ENCODE results near the gene CCP110. TPM values are rescaled to one million over a fixed set of nuclear protein-coding genes. Genes with fewer than 3 reads are reported as not detected.

CCP110 gene
- total and polyA plus RNA-seq, 8 donors: 22.3 to 60.7 (median 49.6) TPM

GRCh38 chr16:19588661-19589060 lies 64.9 kb downstream of the CCP110 start:
- DNase-seq (no peak), ATAC-seq (peak; percentile 22)
- Histone ChIP-seq H3K4me3 (no peak overlapping the region), H3K27me3 (no peaks in the 10 kb centered on the region), H3K36me3 (peaks cover 0 to 79% of the 10 kb centered on the region in 2 donors), H3K4me1 (no peaks in the 10 kb centered on the region), H3K9me3 (no peaks in the 10 kb centered on the region), H3K27ac (no peak overlapping the region)
- intact Hi-C loops (cut with DNase I): no loop called here
- no peak for TF ChIP-seq CTCF (IDR thresholded peaks at IDR 0.05)

- TF ChIP-seq CTCF (IDR thresholded peaks at IDR 0.05): no peak
- Histone ChIP-seq H3K27me3 (no peaks in the 10 kb centered on the region), H3K9me3 (no peaks in the 10 kb centered on the region), H3K4me1 (no peaks in the 10 kb centered on the region), H3K36me3 (peaks cover 0 to 79% of the 10 kb centered on the region in 2 donors), H3K4me3 (no peak overlapping the region), H3K27ac (no peak overlapping the region)
- ATAC-seq (no peak), DNase-seq (no peak)
- intact Hi-C loops (cut with DNase I): no loop called here
Measured at GRCh38 chr16:19589106-19589505, 65.4 kb downstream of the CCP110 start.

- intact Hi-C loops (cut with DNase I): no loop called here
- Histone ChIP-seq H3K4me3 (no peak overlapping the region), H3K27ac (no peak overlapping the region), H3K27me3 (no peaks in the 10 kb centered on the region), H3K36me3 (peaks cover 0 to 78% of the 10 kb centered on the region in 2 donors), H3K4me1 (no peaks in the 10 kb centered on the region), H3K9me3 (no peaks in the 10 kb centered on the region)
- ATAC-seq: peak; percentile 58
- no peak for TF ChIP-seq CTCF (IDR thresholded peaks at IDR 0.05)
- peak in 2 of 4 donors; percentile 59 to 69 for DNase-seq
Measured at GRCh38 chr16:19589771-19590302, 66.1 kb downstream of the CCP110 start.

- Histone ChIP-seq H3K4me1 (no peaks in the 10 kb centered on the region), H3K36me3 (peaks cover 0 to 71% of the 10 kb centered on the region in 2 donors), H3K27me3 (no peaks in the 10 kb centered on the region), H3K9me3 (no peaks in the 10 kb centered on the region), H3K4me3 (no peak overlapping the region), H3K27ac (no peak overlapping the region)
- ATAC-seq (peak; percentile 81), DNase-seq (peak in 1 of 4 donors; percentile 39)
- TF ChIP-seq CTCF (IDR thresholded peaks at IDR 0.05): no peak
- intact Hi-C loops (cut with DNase I): no loop called here
Measured at GRCh38 chr16:19595043-19595767, 71.5 kb downstream of the CCP110 start.

GRCh38 chr16:19598805-19599510 lies 75.2 kb downstream of the CCP110 start:
- intact Hi-C loops (cut with DNase I): no loop called here
- Histone ChIP-seq H3K9me3 (no peaks in the 10 kb centered on the region), H3K36me3 (peaks cover 0 to 64% of the 10 kb centered on the region in 2 donors), H3K4me3 (no peak overlapping the region), H3K4me1 (no peaks in the 10 kb centered on the region), H3K27ac (no peak overlapping the region), H3K27me3 (no peaks in the 10 kb centered on the region)
- DNase-seq (no peak), ATAC-seq (no peak)
- no peak for TF ChIP-seq CTCF (IDR thresholded peaks at IDR 0.05)
